ENCODE results near the gene GRM3.
A peak's percentile ranks its signal among the peaks of the same experiment; 100 is the strongest.

The GRM3 gene

DNA sequence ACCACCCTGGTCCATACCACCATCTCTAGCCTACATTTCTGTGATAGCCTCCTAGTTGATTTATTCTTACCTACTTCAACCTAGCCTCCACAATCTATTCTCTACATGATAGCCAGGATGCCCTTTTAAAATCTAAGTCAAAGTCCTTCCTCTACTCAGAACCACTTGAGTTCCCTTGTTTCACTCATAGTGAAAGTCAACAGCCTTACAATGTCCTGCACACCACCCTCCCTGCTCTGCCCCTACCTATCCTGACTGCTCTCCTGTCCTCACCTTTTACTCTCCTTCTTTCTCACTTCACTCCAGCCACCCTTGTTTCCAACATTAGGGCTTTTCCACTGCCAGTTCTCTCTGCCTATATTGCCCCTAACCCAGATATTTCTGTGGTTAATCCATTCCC, 146.7 kb downstream of the GRM3 start:
- FAIRE-seq, result no peak

DNA sequence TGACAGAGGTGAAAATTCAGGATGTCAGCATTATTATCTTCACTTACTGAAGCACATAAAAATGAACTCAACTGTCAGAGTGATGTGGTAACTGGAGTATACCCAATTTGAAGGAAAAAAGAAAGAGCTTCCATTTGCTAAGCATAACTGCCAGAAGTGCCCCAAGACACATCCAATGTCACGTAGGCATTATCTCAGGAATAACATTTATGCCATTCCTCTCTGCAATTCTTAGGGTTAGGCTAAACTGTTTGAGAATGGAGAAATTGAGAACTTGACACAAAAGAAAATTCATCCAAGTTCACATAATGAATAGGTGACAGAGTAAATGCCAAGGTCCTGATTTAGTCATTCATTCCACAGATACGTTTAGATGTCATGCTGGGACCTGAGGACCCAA, 148.6 kb downstream of the GRM3 start:
- no peak for FAIRE-seq

GRCh38 chr7:86793136-86793535, 149.4 kb downstream of the GRM3 start:
- no peak for FAIRE-seq

DNA sequence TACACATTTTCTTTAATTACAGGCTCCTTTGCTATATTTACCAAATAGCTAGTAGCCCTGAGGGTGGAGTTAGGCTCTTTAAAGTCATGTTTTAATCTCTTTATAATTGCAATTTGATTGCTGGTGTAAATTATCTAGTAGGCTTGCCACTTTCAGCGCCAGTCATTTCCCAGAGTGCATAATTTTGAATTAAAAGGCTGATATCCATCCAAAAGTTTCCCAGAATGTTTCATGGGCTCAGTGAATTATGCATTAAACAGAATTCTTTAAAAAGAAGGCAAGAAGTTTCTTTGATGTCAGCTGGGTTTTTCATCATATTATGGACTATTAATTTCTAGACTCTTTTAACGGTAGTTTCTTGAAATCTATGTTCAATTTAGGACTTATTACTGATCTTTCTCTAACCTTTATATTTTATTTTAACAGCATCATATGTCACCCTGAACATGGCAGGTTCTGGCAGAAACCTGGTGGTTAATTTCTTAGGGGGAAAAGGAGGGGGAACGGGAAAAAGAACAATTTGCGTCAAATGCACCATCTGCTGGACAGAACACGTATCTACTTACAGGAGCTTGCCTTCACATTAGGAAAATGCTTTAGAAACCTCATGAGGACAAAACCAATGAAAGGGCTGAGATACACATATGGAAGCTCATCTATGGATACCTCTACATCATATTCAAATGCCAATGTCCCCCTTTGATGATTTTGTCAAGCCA, 171.1 kb downstream of the GRM3 start:
- FAIRE-seq, result no peak

DNA sequence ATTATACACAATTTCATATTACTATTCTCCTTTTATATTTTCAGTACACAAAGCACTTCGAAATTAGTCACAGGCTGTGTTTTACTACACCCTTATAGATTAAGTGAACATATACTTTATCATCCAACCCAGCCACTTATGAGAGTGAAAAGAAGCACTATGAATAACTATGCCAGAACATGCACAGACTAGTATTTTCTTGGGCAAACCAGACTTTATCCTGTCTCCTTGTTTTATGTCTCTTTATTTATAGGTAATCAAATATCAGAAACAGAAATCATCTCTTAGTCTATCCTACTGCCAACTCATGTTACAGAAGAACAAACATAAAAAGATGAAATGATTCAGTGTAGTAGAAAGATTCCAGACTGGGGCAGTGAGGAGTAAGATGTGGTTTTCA, 171.8 kb downstream of the GRM3 start:
- no peak for FAIRE-seq

- FAIRE-seq, result no peak
Observed at GRCh38 chr7:86818903-86819302, 175.2 kb downstream of the GRM3 start.

- no peak for FAIRE-seq
Observed at GRCh38 chr7:86823769-86824168, 180.1 kb downstream of the GRM3 start.

- FAIRE-seq, result no peak
Observed at GRCh38 chr7:86825264-86825663, 181.6 kb downstream of the GRM3 start.

DNA sequence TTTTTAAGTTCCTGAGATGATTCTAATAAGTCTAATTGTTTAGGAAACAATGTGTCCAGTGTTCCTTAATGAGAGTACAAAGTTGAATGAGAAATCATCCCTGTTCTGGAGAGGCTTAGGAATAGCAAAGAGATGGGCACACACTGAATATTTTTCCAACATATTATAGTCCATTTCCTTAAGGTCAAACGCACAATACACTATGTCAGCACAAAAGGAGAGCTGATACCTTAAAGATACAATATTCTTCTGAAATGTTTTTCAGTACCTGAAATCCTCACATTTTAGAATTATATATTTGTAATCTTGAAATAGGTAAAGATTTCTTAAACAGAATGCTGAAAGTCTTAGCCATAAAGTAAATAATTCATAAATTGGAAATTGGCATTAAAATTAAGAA, 183.2 kb downstream of the GRM3 start:
- no peak for FAIRE-seq

DNA sequence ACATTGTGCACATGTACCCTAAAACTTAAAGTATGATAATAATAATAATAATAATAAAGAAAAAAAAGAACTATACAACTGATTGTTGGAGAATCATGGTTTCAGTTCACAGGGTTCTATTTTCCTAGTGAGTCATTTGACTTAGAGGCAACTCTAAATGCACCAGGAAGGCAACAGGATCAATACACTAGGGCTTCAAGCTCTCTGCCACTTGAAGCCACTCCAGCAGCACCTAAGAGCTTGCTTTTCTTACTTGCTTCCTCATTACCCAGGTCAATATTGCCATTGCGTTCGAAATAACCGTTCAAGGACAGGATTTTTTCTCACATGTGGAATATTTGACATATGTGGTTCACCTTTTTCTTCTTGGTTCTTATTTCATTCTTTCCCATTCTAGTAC, 189.7 kb downstream of the GRM3 start:
- FAIRE-seq, result no peak

- FAIRE-seq, result no peak
Observed at GRCh38 chr7:86837235-86837634, 193.5 kb downstream of the GRM3 start.

DNA sequence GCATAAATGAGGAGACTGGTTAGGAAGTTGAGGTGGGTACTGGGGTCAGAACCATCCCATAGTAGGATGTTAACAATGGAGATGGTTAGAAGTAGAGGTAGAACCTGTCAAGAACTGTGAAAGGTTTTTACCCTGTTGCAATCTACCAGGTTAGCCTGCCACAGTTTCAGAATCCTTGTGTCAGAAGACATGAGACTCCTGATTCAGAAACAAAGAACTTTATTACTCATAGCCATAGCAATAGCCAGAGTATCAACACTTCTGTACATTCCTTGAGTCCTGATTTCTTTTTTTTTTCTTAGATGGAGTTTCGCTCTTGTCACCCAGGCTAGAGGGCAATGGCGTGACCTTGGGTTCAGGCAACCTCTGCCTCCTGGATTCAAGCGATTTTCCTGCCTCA, 200.9 kb downstream of the GRM3 start:
- no peak for FAIRE-seq

DNA sequence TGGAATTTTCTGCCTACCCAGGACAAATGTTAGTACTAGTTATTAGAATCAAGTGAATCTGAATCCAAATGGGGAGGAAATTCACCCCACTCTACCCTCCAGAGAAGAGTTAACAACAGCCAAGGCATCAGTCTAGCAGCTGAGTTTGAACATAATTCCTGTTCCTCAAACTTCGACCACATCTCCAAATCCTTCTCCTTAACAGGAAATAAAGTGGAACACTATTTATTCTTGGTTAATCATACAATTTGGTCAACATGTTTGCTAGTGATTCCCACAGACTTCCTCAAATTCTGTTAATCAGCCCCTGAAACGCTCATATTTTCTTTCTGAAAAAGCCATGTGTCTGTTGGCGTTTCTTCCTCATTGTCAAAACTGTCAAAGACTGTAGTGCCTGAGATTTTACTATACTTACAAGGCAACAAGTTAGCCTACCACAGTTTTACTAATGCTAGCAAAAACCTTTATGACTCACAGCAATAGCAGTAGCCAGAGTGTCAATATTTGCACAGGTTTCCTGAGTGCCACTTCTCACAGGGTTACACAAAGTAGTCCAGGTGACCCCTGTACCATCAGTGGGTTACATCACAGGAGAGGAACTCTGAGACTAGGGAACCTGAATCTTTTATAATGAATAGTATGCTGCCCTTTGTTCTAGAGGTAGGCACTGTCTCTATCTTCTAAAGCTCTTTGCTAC, 202.9 kb downstream of the GRM3 start:
- no peak for FAIRE-seq

DNA sequence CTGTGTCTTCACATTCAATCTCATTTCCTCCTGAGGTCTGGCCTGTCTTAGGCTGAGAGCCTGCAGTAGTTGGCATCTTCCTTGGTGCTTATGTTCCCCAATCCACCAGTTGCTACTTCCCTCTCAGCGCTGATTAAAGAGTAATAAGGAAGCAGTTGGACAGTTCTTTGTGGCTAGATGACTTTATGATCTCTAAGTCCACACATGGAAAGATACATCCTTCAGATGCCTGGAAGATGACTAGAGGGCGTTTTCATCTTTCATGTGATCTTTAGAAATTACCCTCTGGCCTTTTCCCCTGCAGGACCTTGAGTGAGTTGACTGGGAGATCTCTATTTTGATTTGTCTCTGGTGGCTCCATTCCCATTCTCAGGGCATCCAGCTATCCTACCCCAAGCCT, 204.5 kb downstream of the GRM3 start:
- no peak for FAIRE-seq

DNA sequence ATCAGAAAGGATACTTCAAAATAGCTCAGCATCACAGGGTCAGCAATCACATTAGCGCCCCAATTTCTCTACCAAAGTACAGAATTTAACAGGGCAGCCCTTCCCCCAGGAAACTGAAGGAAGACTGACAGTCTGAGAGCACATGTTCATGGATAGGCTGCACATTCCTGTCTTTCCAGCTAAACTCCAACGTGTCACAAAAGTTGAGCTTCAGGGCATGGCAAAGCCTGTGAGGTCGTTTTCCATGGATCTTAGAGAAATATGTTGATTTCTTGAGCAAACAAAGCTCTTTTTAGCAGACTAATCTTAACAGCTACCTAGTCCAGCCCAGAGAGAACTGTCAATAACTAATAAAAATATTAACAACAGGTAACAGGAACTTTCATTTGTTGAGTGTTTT, 207.9 kb downstream of the GRM3 start:
- no peak for FAIRE-seq

GRCh38 chr7:86863452-86863851, 219.7 kb downstream of the GRM3 start:
- FAIRE-seq, result no peak

DNA sequence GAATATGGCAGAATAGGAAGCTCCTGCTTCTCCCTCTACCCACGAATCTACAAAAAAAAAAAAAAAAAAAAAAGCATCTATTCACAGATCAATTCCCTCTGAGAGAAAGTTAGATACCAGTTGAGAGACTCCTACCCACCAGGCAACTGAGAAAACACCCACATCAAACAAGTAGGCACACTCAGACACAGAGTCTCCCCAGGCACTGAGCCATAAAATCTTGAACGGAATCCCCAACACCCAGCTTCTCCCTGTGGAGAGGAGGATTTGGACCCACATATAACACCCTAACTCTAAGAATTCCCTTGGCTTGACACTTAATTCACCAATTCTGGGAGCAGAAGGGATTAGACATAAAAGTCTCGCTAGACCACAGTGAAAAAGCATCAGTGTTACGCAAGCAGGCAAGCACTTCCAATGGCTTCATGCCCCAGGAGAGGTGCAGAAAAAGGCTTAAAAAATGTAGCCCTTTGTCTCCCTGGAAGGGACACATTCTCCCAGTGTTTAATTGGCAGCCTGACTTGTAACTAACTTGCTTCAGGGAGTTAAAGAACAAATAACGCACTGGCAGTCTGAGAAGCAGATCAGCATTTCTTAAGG, 223.6 kb downstream of the GRM3 start:
- no peak for FAIRE-seq

DNA sequence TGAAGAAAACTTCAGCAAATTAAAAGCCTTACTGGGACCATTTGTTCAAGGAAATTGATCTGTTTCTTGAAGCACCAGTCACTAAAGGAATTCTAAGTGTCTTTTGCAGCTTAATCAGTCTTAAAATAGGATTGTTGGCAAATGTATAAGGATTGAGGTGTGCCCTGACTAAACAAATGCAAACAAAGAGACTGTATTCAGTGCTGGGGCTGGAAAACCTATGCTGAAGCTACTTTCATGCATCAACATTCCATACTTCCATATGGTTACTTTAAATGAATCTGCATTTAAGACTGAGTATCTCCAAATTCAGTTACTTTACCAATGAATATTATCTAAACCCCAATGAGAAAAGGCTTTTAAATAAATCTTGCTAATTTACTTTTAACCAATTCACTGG, 232.4 kb downstream of the GRM3 start:
- FAIRE-seq, result no peak

- no peak for FAIRE-seq
Observed at GRCh38 chr7:86884152-86884551, 240.4 kb downstream of the GRM3 start.

GRCh38 chr7:86889501-86889900, 245.8 kb downstream of the GRM3 start:
- FAIRE-seq, result no peak

- FAIRE-seq, result no peak
Observed at GRCh38 chr7:86898171-86898570, 254.5 kb downstream of the GRM3 start.

DNA sequence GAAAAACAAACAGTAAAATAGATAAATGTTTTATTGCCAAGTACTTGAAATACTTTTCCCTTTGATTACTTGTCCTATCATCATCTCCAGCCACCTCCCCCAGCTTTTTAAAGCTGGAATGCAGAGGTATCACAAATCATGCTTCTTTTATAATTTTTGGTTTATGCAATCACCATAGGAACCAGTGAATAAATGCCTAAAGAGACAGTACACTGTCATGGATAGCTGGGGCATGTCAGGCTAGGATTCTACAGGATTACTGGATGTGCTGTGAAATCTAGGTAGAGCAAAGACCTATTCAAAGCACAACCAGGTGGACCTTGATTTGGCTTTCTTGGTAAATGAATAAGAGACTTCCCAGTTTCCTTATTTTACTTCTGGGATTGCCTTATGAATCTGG, 257.2 kb downstream of the GRM3 start:
- FAIRE-seq, result no peak

DNA sequence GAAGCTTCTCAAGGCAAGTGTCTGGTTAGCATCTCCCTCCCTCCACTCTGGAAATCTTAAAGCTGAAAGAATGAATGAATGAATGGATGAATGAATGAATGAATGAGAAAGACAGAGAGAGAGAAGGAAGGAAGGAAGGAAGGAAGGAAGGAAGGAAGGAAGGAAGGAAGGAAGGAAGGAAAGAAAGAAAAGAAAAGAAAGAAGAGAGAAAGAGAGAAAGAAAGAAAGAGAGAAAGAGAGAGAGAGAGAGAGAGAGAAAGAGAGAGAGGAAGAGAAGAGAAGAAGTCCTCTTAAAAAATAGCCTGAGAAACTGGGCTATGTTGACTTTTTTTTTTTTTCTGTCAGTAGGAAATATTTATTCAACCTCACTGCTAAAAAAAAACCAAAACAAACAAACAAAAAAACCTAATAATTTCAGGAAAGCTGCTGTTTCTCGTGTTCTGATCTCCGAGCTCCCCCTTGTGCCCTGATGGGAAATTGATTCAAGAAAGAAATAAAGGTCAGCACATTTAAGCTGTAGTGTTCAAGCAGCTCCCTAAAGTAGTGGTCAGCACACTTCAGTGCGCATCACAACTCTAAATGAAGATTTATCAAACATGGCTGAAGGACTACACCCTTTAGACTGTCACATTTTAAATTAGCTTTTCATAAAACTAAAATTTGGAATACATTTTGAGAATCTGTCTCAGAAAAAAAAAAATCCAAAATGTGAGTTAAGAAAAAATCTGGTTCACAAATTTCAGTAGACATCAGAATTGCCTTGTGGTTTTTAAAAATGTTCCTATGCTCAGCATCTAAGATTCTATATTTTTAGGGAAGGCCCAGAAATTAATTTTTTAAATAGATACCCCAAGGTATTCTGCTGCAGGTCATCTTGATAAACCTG, 261.5 kb downstream of the GRM3 start:
- peak; percentile 87 for FAIRE-seq

Measured in endometrium (tissue), 2 donors.